Activated effector memory CD4-positive, alpha-beta T cell treated with Interleukin-2 at 50 U/mL for 16 hours (primary cell): Measurements from ENCODE around the gene NXPH3.
"Not testable (repeated sequence)": the region's sequence is repeated elsewhere in the genome, so short reads cannot be mapped to it uniquely, and the experiment has no call there.

ENCODE experiments used
- DNase-seq: peaks from one replicate; pipeline ENCODE4 v3.0.0-alpha.2; 2020

The NXPH3 gene

GRCh38 chr17:49555495-49556222, 20.0 kb upstream of the NXPH3 start:
- no peak for DNase-seq

- peak; percentile 68 for DNase-seq
Measured at GRCh38 chr17:49556223-49556943, 19.3 kb upstream of the NXPH3 start.

- no peak for DNase-seq
Measured at GRCh38 chr17:49557312-49558024, 18.2 kb upstream of the NXPH3 start.

- DNase-seq: no peak
Measured at GRCh38 chr17:49564638-49565037, 11.0 kb upstream of the NXPH3 start.

- no peak for DNase-seq
Measured at GRCh38 chr17:49565948-49566491, 9.7 kb upstream of the NXPH3 start.

GRCh38 chr17:49566668-49567071, 9.0 kb upstream of the NXPH3 start:
- no peak for DNase-seq

- DNase-seq: no peak
Measured at GRCh38 chr17:49567104-49567521, 8.6 kb upstream of the NXPH3 start.

- DNase-seq: peak; percentile 67
Measured at GRCh38 chr17:49567871-49568694, 7.6 kb upstream of the NXPH3 start.

- DNase-seq: not testable (repeated sequence)
Measured at GRCh38 chr17:49568695-49569047, 7.0 kb upstream of the NXPH3 start.

- DNase-seq: no peak
Measured at GRCh38 chr17:49570540-49571242, 5.0 kb upstream of the NXPH3 start.

- DNase-seq: no peak
Measured at GRCh38 chr17:49571283-49571682, 4.4 kb upstream of the NXPH3 start.

- no peak for DNase-seq
Measured at GRCh38 chr17:49571764-49572163, 3.9 kb upstream of the NXPH3 start.

GRCh38 chr17:49572226-49572625, 3.4 kb upstream of the NXPH3 start:
- no peak for DNase-seq

- DNase-seq: no peak
Measured at GRCh38 chr17:49572806-49573420, 2.8 kb upstream of the NXPH3 start.

GRCh38 chr17:49573510-49574322, 2.0 kb upstream of the NXPH3 start:
- DNase-seq: no peak

GRCh38 chr17:49574323-49574781, 1.3 kb upstream of the NXPH3 start:
- DNase-seq: no peak

GRCh38 chr17:49574945-49575678, 559 bp upstream of the NXPH3 start:
- no peak for DNase-seq

GRCh38 chr17:49576088-49576916, 631 bp downstream of the NXPH3 start:
- DNase-seq: no peak
